ENCODE measurements around the gene TMEM184B. TPM values are rescaled to one million over a fixed set of nuclear protein-coding genes. Genes with fewer than 3 reads are reported as not detected.
A peak's percentile ranks its signal among the peaks of the same experiment; 100 is the strongest.
"Not testable (repeated sequence)": the region's sequence is repeated elsewhere in the genome, so short reads cannot be mapped to it uniquely, and the experiment has no call there.

TMEM184B gene
- total and polyA plus RNA-seq, 2 donors (not counting 1 experiment from before 2014, with no cell fraction given), result 9.9 to 24.7 TPM

GRCh38 chr22:38180841-38181452 lies 91.9 kb downstream of the TMEM184B start:
- CTCF ChIA-PET, result interaction anchor here (1.0 to 1.2 kb wide), 2 partner anchors 34 to 129 kb away, joined by 3 read pairs; no protein-coding TSS in a partner anchor
- H2AFZ ChIP-seq (ENCODE audit: insufficient read depth, low read depth, low read length, poor library complexity, severe bottlenecking), result peak overlapping the region; percentile 83
- TF ChIP-seq CTCF (IDR thresholded peaks at IDR 0.05) (no peak), EZH2 (IDR thresholded peaks at IDR 0.05; ENCODE audit: borderline replicate concordance, insufficient read depth, low read depth, low read length, poor library complexity, severe bottlenecking) (no peak)
- H3K27ac Mint-ChIP-seq, result peak overlapping the region; percentile 93
- no peaks in the 10 kb centered on the region for H3K9me3 ChIP-seq (ENCODE audit: control extremely low read depth in 1 of 3, control insufficient read depth in 2 of 3, insufficient read depth in 1 of 3, low read length in 2 of 3)
- H3K4me1 ChIP-seq (ENCODE audit: control insufficient read depth in 2 of 2, insufficient read depth in 2 of 2, low read length in 2 of 2), result peaks cover 30 to 36% of the 10 kb centered on the region in 2 donors
- peaks cover 42% of the 10 kb centered on the region for H3K4me1 Mint-ChIP-seq
- peak overlapping the region; percentile 89 for H3K4me3 Mint-ChIP-seq
- peak; percentile 62 for DNase-seq
- WGBS (ENCODE audit: insufficient coverage), result 13% methylated on average over 11 of the region's 14 CpGs
- H3K4me2 ChIP-seq (replicated peaks; ENCODE audit: low read depth, low read length, poor library complexity, severe bottlenecking), result peak overlapping the region; percentile 89
- H3K27me3 Mint-ChIP-seq, result peaks cover 3% of the 10 kb centered on the region
- H3K36me3 ChIP-seq (replicated peaks in 1 of 2; ENCODE audit: control extremely low read depth in 1 of 2, control insufficient read depth in 1 of 2, extremely low read depth in 1 of 2, insufficient read depth in 2 of 2, low read length in 1 of 2), result no peaks in the 10 kb centered on the region
- no peaks in the 10 kb centered on the region for H3K9me3 Mint-ChIP-seq (ENCODE audit: insufficient read depth)
- no peaks in the 10 kb centered on the region for H3K27me3 ChIP-seq (replicated peaks in 1 of 4; ENCODE audit: control extremely low read depth in 1 of 4, control insufficient read depth in 3 of 4, insufficient read depth in 4 of 4, low read length in 3 of 4)
- H3K27ac ChIP-seq (ENCODE audit: low read length in 2 of 2), result peak overlapping the region; percentile 64 to 67
- H3K9ac ChIP-seq (ENCODE audit: low read length), result peak overlapping the region; percentile 75
- POLR2A ChIA-PET, result interaction anchor here (0.5 to 2.2 kb wide), 4 partner anchors 9 to 1339 kb away, joined by 3 to 20 read pairs (median 5); partner anchors contain the start of genes ATF4, GTPBP1 and MAFF
- no peak for ATAC-seq (ENCODE audit: low read depth)
- peaks cover 8% of the 10 kb centered on the region for H3K79me2 ChIP-seq (ENCODE audit: control insufficient read depth, insufficient read depth, low read length)
- peak overlapping the region; percentile 73 to 88 (median 79) for H3K4me3 ChIP-seq (ENCODE audit: control extremely low read depth in 1 of 5, extremely low read depth in 1 of 5, insufficient read depth in 1 of 5, low read depth in 2 of 5, low read length in 4 of 5)
- H4K20me1 ChIP-seq (ENCODE audit: control insufficient read depth, insufficient read depth, low read length, poor library complexity, severe bottlenecking), result no peaks in the 10 kb centered on the region
- intact Hi-C loops (cut with micrococcal nuclease), result loop anchor here (1.0 to 10.0 kb wide), 7 partner anchors 19 to 524 kb away; partner anchors contain the start of genes DDX17, GTPBP1, JOSD1 and MAFF

GRCh38 chr22:38178605-38178937 lies 94.2 kb downstream of the TMEM184B start:
- H3K9me3 Mint-ChIP-seq (ENCODE audit: insufficient read depth); H3K9me3 ChIP-seq (ENCODE audit: control extremely low read depth in 1 of 3, control insufficient read depth in 2 of 3, insufficient read depth in 1 of 3, low read length in 2 of 3); H3K27me3 ChIP-seq (replicated peaks in 1 of 4; ENCODE audit: control extremely low read depth in 1 of 4, control insufficient read depth in 3 of 4, insufficient read depth in 4 of 4, low read length in 3 of 4); H3K9ac ChIP-seq (ENCODE audit: low read length); ATAC-seq (ENCODE audit: low read depth); H2AFZ ChIP-seq (ENCODE audit: insufficient read depth, low read depth, low read length, poor library complexity, severe bottlenecking); intact Hi-C loops (cut with micrococcal nuclease); H3K4me3 ChIP-seq (ENCODE audit: control extremely low read depth in 1 of 5, extremely low read depth in 1 of 5, insufficient read depth in 1 of 5, low read depth in 2 of 5, low read length in 4 of 5); H3K27ac Mint-ChIP-seq; H3K4me3 Mint-ChIP-seq; DNase-seq; H3K27me3 Mint-ChIP-seq; H4K20me1 ChIP-seq (ENCODE audit: control insufficient read depth, insufficient read depth, low read length, poor library complexity, severe bottlenecking); H3K4me2 ChIP-seq (replicated peaks; ENCODE audit: low read depth, low read length, poor library complexity, severe bottlenecking); H3K27ac ChIP-seq (ENCODE audit: low read length in 2 of 2); POLR2A ChIA-PET; H3K36me3 ChIP-seq (replicated peaks in 1 of 2; ENCODE audit: control extremely low read depth in 1 of 2, control insufficient read depth in 1 of 2, extremely low read depth in 1 of 2, insufficient read depth in 2 of 2, low read length in 1 of 2): not testable (repeated sequence)
- Histone ChIP-seq H3K79me2 (ENCODE audit: control insufficient read depth, insufficient read depth, low read length) (peaks cover 25% of the 10 kb centered on the region), H3K4me1 (ENCODE audit: control insufficient read depth in 2 of 2, insufficient read depth in 2 of 2, low read length in 2 of 2) (peaks cover 33 to 42% of the 10 kb centered on the region in 2 donors)
- CTCF ChIA-PET, result interaction anchor here (1.2 kb wide), 1 partner anchor 393 kb away, joined by 3 read pairs; no protein-coding TSS in a partner anchor
- 100% methylated on average over 2 of the region's 7 CpGs for WGBS (ENCODE audit: insufficient coverage)
- H3K4me1 Mint-ChIP-seq, result peaks cover 45% of the 10 kb centered on the region
